ENCODE measurements around the gene GATA2.

Gene GATA2

DNA sequence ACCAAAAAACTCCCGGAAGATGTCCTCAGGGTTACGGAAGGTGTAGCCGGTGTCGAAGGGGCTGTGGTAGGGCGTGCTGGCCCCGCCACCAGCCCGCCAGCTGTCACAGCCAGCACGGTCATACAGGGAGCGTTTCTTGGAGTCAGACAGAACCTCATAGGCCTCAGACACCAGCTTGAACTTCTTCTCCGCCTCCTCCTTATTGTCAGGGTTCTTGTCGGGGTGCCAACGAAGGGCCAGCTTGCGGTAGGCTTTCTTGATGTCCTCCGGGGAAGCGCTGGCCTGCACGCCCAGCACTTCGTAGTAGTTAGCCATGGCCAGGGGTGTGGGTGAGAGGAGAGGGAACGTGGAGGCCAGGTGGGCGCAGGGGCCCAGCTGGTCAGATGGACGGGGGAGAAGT, 30.1 kb downstream of the GATA2 start:
- DNase-seq (ENCODE audit: low read depth in 1 of 2, low spot score in 1 of 2), result no peak
- TF ChIP-seq POLR2AphosphoS5 (IDR thresholded peaks at IDR 0.05; ENCODE audit: low read depth), result no peak
- no peak for TF ChIP-seq GABPA (IDR thresholded peaks at IDR 0.05; ENCODE audit: low read depth)
- TF ChIP-seq, protein P1, sequence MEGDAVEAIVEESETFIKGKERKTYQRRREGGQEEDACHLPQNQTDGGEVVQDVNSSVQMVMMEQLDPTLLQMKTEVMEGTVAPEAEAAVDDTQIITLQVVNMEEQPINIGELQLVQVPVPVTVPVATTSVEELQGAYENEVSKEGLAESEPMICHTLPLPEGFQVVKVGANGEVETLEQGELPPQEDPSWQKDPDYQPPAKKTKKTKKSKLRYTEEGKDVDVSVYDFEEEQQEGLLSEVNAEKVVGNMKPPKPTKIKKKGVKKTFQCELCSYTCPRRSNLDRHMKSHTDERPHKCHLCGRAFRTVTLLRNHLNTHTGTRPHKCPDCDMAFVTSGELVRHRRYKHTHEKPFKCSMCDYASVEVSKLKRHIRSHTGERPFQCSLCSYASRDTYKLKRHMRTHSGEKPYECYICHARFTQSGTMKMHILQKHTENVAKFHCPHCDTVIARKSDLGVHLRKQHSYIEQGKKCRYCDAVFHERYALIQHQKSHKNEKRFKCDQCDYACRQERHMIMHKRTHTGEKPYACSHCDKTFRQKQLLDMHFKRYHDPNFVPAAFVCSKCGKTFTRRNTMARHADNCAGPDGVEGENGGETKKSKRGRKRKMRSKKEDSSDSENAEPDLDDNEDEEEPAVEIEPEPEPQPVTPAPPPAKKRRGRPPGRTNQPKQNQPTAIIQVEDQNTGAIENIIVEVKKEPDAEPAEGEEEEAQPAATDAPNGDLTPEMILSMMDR (IDR thresholded peaks at IDR 0.05; ENCODE audit: insufficient read depth, low read length), result no peak
- TF ChIP-seq SPI1 (IDR thresholded peaks at IDR 0.05; ENCODE audit: borderline replicate concordance, low read depth), result no peak
- TF ChIP-seq, protein P2, sequence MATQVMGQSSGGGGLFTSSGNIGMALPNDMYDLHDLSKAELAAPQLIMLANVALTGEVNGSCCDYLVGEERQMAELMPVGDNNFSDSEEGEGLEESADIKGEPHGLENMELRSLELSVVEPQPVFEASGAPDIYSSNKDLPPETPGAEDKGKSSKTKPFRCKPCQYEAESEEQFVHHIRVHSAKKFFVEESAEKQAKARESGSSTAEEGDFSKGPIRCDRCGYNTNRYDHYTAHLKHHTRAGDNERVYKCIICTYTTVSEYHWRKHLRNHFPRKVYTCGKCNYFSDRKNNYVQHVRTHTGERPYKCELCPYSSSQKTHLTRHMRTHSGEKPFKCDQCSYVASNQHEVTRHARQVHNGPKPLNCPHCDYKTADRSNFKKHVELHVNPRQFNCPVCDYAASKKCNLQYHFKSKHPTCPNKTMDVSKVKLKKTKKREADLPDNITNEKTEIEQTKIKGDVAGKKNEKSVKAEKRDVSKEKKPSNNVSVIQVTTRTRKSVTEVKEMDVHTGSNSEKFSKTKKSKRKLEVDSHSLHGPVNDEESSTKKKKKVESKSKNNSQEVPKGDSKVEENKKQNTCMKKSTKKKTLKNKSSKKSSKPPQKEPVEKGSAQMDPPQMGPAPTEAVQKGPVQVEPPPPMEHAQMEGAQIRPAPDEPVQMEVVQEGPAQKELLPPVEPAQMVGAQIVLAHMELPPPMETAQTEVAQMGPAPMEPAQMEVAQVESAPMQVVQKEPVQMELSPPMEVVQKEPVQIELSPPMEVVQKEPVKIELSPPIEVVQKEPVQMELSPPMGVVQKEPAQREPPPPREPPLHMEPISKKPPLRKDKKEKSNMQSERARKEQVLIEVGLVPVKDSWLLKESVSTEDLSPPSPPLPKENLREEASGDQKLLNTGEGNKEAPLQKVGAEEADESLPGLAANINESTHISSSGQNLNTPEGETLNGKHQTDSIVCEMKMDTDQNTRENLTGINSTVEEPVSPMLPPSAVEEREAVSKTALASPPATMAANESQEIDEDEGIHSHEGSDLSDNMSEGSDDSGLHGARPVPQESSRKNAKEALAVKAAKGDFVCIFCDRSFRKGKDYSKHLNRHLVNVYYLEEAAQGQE (IDR thresholded peaks at IDR 0.05; ENCODE audit: insufficient replicate concordance, low read depth), result no peak
- no peak overlapping the region for H3K27ac ChIP-seq (replicated peaks)
- H3K4me3 ChIP-seq (replicated peaks; ENCODE audit: insufficient read depth, low read length), result no peak overlapping the region
- H3K27me3 ChIP-seq (ENCODE audit: insufficient read depth, poor library complexity, severe bottlenecking), result peaks cover 1% of the 10 kb centered on the region

GRCh38 chr3:128462341-128462910, 30.6 kb downstream of the GATA2 start:
- no peak for TF ChIP-seq POLR2AphosphoS5 (IDR thresholded peaks at IDR 0.05; ENCODE audit: low read depth)
- TF ChIP-seq, protein P2 (IDR thresholded peaks at IDR 0.05; ENCODE audit: insufficient replicate concordance, low read depth), result no peak
- no peak overlapping the region for H3K4me3 ChIP-seq (replicated peaks; ENCODE audit: insufficient read depth, low read length)
- no peak overlapping the region for H3K27ac ChIP-seq (replicated peaks)
- H3K27me3 ChIP-seq (ENCODE audit: insufficient read depth, poor library complexity, severe bottlenecking), result peaks cover 5% of the 10 kb centered on the region
- DNase-seq (ENCODE audit: low read depth in 1 of 2, low spot score in 1 of 2), result no peak

DNA sequence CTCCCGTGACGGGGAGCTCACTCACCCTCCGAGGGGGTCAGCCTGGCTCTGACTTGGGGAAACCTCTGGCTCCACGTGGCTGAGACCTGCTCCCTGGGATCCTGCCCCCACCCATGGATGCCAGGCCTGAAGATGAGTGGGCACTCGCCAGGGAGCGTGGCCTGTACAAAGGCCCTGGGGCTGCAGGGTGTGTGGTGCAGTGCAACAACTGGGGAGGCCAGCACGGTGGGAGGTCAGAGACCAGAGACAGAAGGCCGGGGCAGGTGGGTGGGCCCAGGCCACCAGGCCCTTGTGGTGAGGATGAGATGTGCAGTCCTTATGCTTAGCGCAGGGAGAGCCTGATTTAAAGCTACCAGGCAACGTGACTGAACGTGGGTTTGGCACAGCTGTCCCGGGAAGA, 31.3 kb downstream of the GATA2 start:
- Histone ChIP-seq H3K4me3 (replicated peaks; ENCODE audit: insufficient read depth, low read length) (no peak overlapping the region), H3K27ac (replicated peaks) (no peak overlapping the region), H3K27me3 (ENCODE audit: insufficient read depth, poor library complexity, severe bottlenecking) (peaks cover 11% of the 10 kb centered on the region)
- TF ChIP-seq, protein P1 (IDR thresholded peaks at IDR 0.05; ENCODE audit: insufficient read depth, low read length), result no peak
- no peak for TF ChIP-seq POLR2AphosphoS5 (IDR thresholded peaks at IDR 0.05; ENCODE audit: low read depth)
- no peak for TF ChIP-seq GABPA (IDR thresholded peaks at IDR 0.05; ENCODE audit: low read depth)
- no peak for TF ChIP-seq SPI1 (IDR thresholded peaks at IDR 0.05; ENCODE audit: borderline replicate concordance, low read depth)
- TF ChIP-seq, protein P2 (IDR thresholded peaks at IDR 0.05; ENCODE audit: insufficient replicate concordance, low read depth), result no peak
- DNase-seq (ENCODE audit: low read depth in 1 of 2, low spot score in 1 of 2), result no peak
